NCI-H1417 treated with DMSO at 0.1 percent for 48 hours (cell line): Measurements from ENCODE around the gene MAJIN.
"Not testable (repeated sequence)": the region's sequence is repeated elsewhere in the genome, so short reads cannot be mapped to it uniquely, and the experiment has no call there.

ENCODE experiments used
- DNase-seq: peaks from one replicate; lab custom pipeline; 2025; lab: John Stamatoyannopoulos, UW

Gene MAJIN

GRCh38 chr11:64990222-64990923, 18.5 kb upstream of the MAJIN start:
- no peak for DNase-seq

DNA sequence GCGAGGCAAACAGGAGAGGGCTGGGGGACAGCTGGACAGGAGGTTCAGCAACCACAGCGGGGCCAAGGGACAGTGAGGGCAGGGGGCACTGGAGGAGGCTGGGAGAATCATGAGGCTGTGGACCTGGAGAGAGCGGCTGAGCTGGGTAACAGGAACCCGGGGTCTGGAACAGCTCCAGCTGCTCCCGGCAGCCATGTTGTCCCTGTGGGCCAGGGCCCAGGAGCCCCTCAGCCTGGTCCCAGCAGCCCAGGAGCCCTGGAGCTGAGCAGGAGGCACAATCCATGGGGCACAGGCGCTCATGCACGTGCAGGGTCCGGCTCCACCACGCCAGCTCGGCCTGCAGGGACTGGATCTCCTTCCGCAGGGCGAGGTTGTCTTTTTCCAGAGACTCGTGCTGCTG, 17.5 kb upstream of the MAJIN start:
- no peak for DNase-seq

DNA sequence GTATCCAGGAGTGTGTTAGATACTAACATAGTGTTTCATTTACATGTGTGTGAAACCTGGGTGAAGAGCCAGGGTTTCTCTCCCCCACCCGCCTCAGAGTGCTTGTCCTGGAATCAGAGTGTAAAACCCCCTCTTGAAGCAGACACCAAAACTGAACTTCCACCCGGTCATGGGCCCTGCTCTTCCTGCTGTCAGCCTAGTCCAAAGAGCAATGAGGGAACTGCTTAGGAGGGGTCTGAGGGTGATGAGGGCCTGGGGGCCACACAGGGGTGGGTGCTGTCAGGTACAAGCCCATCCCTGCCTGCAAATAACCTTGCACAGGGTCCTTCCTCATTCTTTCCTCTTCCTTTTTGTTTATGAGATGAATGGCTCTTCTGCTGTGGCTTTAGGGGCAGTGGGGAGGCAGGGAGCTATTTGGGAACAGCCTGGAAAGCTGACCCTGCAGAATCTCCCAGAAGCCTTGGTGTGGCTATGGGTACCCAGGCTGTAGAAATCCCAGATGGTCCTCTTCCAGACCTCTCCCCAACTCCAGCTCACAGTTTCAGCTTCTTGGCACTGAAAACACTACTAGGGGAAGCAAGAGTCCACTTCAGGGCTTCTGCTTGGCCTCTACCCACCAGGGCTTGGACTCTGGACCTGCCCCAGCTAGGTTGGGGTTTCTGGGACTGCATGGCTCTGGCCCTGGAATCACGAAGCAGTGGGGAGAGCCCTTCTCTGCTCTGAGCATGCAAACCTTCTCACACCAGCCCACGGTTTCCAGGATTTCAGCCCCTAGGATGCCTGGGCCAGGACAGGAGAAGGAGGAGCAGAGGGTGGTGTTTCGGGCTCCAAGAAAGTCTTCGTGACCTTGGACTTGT, 16.3 kb upstream of the MAJIN start:
- no peak for DNase-seq

GRCh38 chr11:64983339-64983738, 11.4 kb upstream of the MAJIN start:
- not testable (repeated sequence) for DNase-seq

DNA sequence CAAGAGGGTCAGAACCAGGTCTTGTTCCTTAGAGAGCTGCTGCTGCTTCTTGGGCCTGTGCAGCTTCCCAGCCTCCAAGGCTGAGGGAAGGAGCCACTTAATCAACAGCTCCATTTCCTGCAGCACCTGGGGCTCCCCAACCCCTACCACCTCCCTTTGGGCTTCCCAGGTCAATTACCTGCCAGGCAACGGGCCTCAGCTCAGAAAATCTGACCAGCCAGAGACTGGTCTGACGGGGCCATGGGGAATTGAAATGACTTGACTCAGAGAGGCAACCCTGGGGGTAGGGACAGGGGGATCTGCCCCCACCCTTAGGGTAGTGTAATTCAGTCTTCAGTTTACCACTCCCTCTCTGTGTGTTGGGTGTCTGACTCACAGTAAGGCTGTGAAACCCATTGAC, 4.7 kb upstream of the MAJIN start:
- no peak for DNase-seq

- DNase-seq: no peak
Measured at GRCh38 chr11:64974124-64974523, 2.2 kb upstream of the MAJIN start.

DNA sequence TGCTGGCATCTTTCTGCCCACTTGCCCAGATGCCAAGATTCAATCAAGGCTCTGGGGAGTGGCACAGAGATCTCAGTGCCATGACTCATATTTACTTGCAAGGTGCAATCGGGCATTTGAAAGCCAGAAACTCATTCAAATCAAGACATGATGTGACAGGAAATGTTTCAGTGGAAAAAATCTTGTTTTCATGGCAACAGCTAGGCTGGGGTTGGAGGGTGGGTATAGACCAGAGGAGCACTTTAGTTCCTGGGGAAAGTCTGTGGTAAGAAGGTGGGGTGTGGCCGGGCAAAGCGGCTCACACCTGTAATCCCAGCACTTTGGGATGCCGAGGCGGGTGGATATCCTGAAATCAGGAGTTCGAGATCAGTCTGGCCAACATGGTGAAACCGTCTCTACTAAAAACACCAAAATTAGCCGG, 1.2 kb downstream of the MAJIN start:
- no peak for DNase-seq

DNA sequence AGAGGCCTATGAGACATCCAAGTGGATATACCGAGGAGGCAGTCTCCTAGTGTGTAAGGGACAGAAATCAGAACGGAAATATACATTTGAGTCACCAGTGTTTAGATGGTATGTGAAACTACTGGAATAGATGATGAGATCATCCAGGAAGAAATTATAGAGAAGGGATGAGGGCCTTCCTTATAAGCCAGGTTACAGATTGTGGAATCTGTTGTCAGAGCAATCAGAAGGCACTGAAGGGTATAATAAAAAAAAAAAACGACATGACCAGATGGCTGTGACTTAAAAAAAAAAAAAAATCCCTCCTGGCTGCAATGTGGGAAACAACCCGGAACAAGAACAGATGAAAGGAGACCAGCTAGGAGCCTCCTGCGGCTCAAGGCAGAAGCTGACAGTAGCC, 2.7 kb downstream of the MAJIN start:
- DNase-seq: no peak

- no peak for DNase-seq
Measured at GRCh38 chr11:64967375-64967774, 4.5 kb downstream of the MAJIN start.

GRCh38 chr11:64963072-64963631, 8.8 kb downstream of the MAJIN start:
- DNase-seq: no peak

DNA sequence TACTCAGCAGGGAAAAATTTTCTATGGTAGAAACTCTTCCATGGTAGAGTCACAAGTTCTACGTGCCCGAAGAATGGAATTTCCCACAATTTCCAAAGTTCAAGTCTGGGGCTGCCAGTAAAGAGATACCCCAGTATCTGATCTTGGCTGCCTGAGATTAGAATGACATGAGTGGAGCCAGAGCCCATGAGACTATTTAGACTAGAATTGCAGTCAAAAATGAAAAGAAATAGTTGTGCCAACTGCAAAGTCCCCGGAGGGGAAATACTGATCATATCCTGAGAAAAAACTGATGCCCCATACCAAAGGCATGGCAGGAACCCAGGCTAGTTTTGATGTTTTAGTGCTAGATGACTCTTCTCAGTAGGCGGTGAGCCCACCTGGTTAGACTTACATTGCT, 11.2 kb downstream of the MAJIN start:
- DNase-seq: no peak

DNA sequence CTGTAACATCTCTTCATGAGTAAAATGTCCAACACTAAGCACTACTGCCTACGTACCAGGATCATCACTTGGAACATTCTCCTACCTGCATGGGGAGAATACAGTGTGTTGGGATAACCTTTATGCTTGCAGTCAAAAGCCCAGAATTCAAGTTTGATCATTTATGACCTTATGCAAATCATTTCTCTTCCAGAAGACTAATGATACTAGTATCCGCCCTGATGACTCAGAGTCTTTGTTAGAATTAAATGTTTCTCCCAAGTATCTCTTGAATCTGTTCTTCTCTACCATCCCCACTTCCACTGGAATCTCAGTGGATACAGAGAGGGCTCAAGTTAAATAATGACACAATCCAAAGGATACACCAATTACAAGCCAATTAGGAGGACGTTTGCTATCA, 12.4 kb downstream of the MAJIN start:
- no peak for DNase-seq

- DNase-seq: no peak
Measured at GRCh38 chr11:64954201-64954600, 17.7 kb downstream of the MAJIN start.

DNA sequence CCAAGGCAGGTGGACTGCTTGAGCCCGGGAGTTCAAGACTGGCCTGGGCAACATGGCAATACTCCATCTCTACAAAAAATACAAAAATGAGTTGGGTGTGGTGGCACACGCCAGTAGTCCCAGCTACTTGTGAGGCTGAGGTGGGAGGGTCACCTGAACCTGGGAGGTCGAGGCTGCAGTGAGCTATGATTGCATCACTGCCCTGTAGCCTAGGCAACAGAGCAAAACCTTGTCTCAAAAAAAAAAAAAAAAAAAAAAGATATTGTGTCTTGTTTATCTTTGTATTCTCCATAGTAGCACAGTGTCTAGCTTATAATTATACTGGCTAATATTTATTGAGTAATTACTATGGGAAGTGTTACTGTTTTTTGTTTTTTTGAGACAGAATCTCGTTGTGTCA, 20.4 kb downstream of the MAJIN start:
- DNase-seq: no peak

GRCh38 chr11:64947208-64947814, 24.6 kb downstream of the MAJIN start:
- no peak for DNase-seq

DNA sequence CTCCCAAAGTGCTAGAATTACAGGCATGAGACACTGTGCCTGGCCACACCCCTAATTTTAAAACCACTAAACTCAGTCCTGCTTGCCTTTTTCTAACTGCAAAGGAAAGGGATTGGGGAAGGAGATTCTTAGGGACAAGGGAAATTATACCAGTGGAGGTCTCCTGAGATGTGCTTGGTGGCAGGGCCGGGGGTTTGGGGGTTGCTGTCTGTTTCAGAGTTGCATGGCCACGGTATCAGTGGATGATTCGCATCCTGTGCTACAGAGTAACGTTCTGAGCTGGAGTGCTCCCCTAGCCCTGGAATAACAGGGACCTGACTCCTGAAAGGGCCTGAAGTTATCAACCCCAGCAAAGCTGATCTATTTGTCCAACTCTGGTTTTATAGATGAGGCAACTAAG, 35.4 kb downstream of the MAJIN start:
- DNase-seq: no peak

DNA sequence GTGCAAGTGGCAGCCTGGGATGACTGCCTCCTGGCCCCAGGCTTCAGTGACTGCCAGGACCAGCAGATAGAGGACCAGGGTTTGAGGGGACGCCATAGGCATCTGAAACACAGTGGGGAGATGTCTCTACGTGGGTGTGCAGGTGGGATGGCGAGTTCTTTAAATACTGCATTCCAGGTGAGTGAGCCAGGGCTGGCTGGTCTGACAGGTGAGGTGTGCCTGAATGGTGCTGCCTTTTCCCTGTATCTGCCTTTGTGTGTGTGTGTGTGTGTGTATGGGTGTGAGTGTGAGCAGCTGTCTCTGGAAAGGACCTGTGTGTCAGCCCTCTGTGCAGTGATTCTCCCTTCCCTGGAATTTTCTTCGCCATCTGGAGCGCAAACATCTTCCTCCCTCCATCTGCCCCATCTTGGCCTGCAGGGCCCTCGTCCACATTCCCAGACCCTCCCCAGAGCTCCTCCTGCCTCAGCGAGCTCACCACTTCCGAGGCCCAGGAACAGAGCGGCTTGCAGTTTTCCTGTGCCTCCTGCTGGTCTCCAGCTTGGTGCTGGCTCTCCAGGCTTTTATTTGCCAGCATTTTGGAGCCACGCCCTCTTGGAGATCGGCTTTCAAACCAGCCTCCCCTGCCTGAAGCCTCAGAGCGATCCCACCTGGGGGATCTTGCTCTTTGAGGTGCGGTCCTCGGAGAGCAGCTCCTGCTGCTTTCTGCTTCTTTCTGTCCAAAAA, 36.4 kb downstream of the MAJIN start, which contains the start of gene GPHA2:
Gene GPHA2 (minus strand): TSS at position 535 of the 723 bp plus-strand sequence. CDS start 433 bp downstream, at position 102.
- DNase-seq: no peak

- no peak for DNase-seq
Measured at GRCh38 chr11:64934682-64935358, 37.1 kb downstream of the MAJIN start.

DNA sequence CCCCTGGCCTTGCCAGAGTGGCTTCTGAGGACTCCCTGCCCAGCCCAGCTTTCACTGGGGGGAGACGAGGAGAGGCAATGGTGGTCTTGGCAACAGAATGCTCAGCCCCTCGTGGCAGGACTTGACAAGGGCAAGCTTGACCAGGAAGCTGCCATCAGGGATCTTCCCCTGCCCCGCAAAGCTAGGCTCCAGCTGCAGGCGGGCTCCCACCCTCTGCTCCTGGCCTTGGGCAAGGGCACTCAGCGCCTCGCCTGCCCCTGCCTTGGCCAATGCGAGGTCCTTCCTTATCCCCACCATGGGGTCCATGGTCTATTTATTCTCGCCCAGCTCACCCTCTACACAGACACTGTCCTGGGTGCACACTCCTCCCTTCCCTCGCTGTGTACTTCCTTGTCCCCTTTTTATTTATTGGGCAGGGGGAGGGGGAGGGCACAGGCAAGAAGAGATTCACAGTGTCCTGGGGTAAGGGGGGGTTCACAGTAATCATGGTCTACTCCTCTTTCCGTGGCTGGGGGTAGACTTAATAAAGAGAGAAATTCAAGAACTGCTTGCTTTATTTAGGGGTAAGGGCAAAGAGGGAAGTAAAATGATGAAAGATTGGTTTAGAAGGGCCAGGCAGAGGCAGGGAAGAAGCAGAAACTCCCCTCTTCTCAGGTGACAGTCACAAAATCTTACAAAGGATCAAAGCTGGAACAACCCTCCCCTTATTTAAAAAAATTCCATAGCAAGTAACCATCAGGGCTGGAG, 37.8 kb downstream of the MAJIN start:
- DNase-seq: no peak

- no peak for DNase-seq
Measured at GRCh38 chr11:64933213-64933934, 38.5 kb downstream of the MAJIN start.
